ENCODE results near the gene GPC5.

DNA sequence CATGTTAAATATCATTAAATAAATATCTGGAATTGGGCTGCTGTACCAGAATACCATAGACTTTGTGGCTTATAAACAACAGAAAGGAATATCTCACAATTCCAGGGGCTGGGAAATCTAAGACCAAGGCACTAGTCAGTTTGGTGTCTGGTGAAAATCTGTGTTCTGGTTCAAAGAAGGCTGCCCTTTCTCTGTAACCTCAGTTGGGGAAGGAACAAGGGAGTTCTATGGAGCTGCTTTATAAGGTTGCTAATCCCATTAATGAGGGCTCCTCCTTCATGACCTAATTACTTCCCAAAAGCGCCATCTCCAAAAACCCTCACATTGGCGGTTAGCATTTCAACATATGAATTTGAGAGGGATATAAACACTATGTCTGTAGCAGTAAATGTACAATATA, 480.9 kb downstream of the GPC5 start:
- no peak for TF ChIP-seq POLR2AphosphoS5 (IDR thresholded peaks at IDR 0.05)
- no peak for TF ChIP-seq POLR2A (IDR thresholded peaks at IDR 0.05)
- TF ChIP-seq, protein P1, sequence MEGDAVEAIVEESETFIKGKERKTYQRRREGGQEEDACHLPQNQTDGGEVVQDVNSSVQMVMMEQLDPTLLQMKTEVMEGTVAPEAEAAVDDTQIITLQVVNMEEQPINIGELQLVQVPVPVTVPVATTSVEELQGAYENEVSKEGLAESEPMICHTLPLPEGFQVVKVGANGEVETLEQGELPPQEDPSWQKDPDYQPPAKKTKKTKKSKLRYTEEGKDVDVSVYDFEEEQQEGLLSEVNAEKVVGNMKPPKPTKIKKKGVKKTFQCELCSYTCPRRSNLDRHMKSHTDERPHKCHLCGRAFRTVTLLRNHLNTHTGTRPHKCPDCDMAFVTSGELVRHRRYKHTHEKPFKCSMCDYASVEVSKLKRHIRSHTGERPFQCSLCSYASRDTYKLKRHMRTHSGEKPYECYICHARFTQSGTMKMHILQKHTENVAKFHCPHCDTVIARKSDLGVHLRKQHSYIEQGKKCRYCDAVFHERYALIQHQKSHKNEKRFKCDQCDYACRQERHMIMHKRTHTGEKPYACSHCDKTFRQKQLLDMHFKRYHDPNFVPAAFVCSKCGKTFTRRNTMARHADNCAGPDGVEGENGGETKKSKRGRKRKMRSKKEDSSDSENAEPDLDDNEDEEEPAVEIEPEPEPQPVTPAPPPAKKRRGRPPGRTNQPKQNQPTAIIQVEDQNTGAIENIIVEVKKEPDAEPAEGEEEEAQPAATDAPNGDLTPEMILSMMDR (IDR thresholded peaks at IDR 0.05 in 8 of 11, conservative IDR thresholded peaks at IDR 0.05 in 3 of 11), result no peak

Data from spleen (tissue), 7 donors.